HepG2 (cell line): Measurements from ENCODE around the gene SDC1. TPM values are rescaled to one million over a fixed set of nuclear protein-coding genes. Genes with fewer than 3 reads are reported as not detected.

Experiments
- SALL1 ChIP-seq: sonication (generic); formaldehyde crosslinking; IDR thresholded peaks from 2 replicates; pipeline ENCODE4 v1.8.0; 2022; ENCODE audit warnings: mild to moderate bottlenecking, missing genetic modification reagents
- XRCC5 ChIP-seq: fragments of 200-400 bp; formaldehyde crosslinking; optimal IDR thresholded peaks from 2 replicates; pipeline ENCODE3; 2017; ENCODE audit warnings: mild to moderate bottlenecking, low read length
- polyA plus RNA-seq, 8 experiments: library from polyadenylated mRNA; depleted of rRNA in 3 of 8; stranded (reverse) in 7 of 8; unstranded in 1 of 8; fragments of >200 nt; fragmentation: Illumina TruSeq in 4 of 8; extraction: Trizol in 4 of 8; gene quantifications; 2 replicates each; pipeline versions ENCODE4 v1.2.1 to v1.2.3, GENCODE V29; 2011 to 2016; ENCODE audit warnings: low read depth in 4 of 8, missing spikeins in 1 of 8, mixed read lengths in 1 of 8; ENCODE audit not compliant: insufficient read depth in 1 of 8
- total RNA-seq, 5 experiments: library from RNA; depleted of rRNA; stranded (reverse); fragments of >200 nt; fragmentation: Illumina TruSeq; extraction: Trizol; gene quantifications; 2 replicates each; pipeline ENCODE4 v1.2.3, GENCODE V29; 2016; ENCODE audit warnings: low read depth in 1 of 5
- TF ChIP-seq, protein P1 (sequence below): sonication (generic); formaldehyde crosslinking; IDR thresholded peaks from 2 replicates; pipeline ENCODE4 v1.4.0; 2020; ENCODE audit warnings: missing genetic modification reagents
- TF ChIP-seq, protein P2 (sequence below): sonication (generic); formaldehyde crosslinking; IDR thresholded peaks from 2 replicates; pipeline ENCODE4 v1.5.0; 2020; ENCODE audit warnings: mild to moderate bottlenecking, missing genetic modification reagents

Gene SDC1
- total and polyA plus RNA-seq, 2 of the 13 experiments (the other 11 are each of a cell fraction or from before 2014, with no cell fraction given) = 108 to 119 TPM

DNA sequence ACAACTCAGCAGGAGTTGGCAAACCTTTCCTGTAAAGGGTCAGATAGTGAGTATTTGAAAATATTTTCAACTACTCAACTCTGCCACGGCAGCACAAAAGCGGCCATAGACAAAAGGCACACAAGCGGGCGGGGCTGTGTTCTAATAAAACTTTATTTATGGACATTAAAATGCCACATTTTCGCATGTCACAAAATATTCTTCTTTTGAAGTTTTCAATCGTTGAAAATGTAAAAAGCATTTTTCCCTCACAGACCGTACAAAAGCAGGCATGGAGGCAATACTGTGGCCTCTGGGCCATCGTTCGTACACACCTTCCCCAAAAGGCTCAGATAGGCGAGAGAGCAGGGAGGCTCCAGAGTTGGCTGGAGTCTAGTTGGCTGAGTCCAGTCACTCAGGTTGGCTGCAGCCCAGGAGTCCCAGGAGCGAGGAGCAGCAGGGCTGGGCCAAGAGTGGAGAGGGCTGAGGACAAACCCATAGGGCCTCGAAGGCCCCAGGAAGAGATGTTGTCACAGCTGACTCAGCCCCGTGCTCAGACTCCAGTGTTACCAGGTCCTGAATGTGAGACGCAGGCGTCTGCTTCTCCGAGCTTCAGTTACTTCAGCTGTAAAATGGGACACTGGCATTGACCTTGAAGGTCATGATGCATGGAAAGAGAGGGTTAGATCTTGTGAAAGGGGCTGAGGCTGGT is 42.5 kb downstream of the SDC1 start (continued):
- TF ChIP-seq, protein P1, sequence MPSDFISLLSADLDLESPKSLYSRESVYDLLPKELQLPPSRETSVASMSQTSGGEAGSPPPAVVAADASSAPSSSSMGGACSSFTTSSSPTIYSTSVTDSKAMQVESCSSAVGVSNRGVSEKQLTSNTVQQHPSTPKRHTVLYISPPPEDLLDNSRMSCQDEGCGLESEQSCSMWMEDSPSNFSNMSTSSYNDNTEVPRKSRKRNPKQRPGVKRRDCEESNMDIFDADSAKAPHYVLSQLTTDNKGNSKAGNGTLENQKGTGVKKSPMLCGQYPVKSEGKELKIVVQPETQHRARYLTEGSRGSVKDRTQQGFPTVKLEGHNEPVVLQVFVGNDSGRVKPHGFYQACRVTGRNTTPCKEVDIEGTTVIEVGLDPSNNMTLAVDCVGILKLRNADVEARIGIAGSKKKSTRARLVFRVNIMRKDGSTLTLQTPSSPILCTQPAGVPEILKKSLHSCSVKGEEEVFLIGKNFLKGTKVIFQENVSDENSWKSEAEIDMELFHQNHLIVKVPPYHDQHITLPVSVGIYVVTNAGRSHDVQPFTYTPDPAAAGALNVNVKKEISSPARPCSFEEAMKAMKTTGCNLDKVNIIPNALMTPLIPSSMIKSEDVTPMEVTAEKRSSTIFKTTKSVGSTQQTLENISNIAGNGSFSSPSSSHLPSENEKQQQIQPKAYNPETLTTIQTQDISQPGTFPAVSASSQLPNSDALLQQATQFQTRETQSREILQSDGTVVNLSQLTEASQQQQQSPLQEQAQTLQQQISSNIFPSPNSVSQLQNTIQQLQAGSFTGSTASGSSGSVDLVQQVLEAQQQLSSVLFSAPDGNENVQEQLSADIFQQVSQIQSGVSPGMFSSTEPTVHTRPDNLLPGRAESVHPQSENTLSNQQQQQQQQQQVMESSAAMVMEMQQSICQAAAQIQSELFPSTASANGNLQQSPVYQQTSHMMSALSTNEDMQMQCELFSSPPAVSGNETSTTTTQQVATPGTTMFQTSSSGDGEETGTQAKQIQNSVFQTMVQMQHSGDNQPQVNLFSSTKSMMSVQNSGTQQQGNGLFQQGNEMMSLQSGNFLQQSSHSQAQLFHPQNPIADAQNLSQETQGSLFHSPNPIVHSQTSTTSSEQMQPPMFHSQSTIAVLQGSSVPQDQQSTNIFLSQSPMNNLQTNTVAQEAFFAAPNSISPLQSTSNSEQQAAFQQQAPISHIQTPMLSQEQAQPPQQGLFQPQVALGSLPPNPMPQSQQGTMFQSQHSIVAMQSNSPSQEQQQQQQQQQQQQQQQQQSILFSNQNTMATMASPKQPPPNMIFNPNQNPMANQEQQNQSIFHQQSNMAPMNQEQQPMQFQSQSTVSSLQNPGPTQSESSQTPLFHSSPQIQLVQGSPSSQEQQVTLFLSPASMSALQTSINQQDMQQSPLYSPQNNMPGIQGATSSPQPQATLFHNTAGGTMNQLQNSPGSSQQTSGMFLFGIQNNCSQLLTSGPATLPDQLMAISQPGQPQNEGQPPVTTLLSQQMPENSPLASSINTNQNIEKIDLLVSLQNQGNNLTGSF (CRISPR knock-in tag) = 0 out of 2 replicates have a peak, but pooled peaks have one; percentile 24
- TF ChIP-seq SALL1 = 0 out of 2 replicates have a peak, but pooled peaks have one; percentile 17
- TF ChIP-seq, protein P2, sequence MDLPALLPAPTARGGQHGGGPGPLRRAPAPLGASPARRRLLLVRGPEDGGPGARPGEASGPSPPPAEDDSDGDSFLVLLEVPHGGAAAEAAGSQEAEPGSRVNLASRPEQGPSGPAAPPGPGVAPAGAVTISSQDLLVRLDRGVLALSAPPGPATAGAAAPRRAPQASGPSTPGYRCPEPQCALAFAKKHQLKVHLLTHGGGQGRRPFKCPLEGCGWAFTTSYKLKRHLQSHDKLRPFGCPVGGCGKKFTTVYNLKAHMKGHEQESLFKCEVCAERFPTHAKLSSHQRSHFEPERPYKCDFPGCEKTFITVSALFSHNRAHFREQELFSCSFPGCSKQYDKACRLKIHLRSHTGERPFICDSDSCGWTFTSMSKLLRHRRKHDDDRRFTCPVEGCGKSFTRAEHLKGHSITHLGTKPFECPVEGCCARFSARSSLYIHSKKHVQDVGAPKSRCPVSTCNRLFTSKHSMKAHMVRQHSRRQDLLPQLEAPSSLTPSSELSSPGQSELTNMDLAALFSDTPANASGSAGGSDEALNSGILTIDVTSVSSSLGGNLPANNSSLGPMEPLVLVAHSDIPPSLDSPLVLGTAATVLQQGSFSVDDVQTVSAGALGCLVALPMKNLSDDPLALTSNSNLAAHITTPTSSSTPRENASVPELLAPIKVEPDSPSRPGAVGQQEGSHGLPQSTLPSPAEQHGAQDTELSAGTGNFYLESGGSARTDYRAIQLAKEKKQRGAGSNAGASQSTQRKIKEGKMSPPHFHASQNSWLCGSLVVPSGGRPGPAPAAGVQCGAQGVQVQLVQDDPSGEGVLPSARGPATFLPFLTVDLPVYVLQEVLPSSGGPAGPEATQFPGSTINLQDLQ (CRISPR knock-in tag) = no peak
- TF ChIP-seq XRCC5 = peak; percentile 27
- TF ChIP-seq, all 625 proteins: peak for 22
